GM12878 (cell line): ENCODE results near the gene COL17A1. TPM values are rescaled to one million over a fixed set of nuclear protein-coding genes. Genes with fewer than 3 reads are reported as not detected.

Experiments
- ATAC-seq: fragments of 200-7000 bp; cut with Tn5 transposase; 3 replicates; pipeline ENCODE4 v1.9.1; 2020; ENCODE audit warnings: mild to moderate bottlenecking, moderate library complexity
- BruUV-seq: library from RNA; stranded (reverse); fragments of 400-500 nt; replicated peaks from 2 replicates; lab custom pipeline; 2021; lab: Mats Ljungman, UMichigan
- CTCF ChIA-PET: fragments of 300-600 bp; sonication (Branson Sonifier 250); formaldehyde crosslinking; extraction: SDS; loops from one replicate; lab custom pipeline; 2021; ENCODE audit warnings: inconsistent platforms; lab: Yijun Ruan, JAX
- POLR2A ChIA-PET: fragments of 350-600 bp; formaldehyde crosslinking; extraction: SDS; loops from one replicate; lab custom pipeline; 2021; ENCODE audit warnings: inconsistent platforms; lab: Charles Lee
- RAD21 ChIA-PET: fragments of 300-600 bp; sonication (Branson Sonifier 250); formaldehyde crosslinking; loops from one replicate; lab custom pipeline; 2023; ENCODE audit warnings: antibody characterized with exemption; ENCODE audit not compliant: unreplicated experiment; lab: Charles Lee
- SMC1A ChIA-PET: fragments of 300-600 bp; sonication (Branson Sonifier 250); formaldehyde crosslinking; loops from one replicate; lab custom pipeline; 2023; ENCODE audit not compliant: unreplicated experiment, uncharacterized antibody; lab: Charles Lee
- DNase-seq: peaks from one replicate; pipeline ENCODE4 v3.0.0-alpha.2; 2011; ENCODE audit warnings: low read depth, low spot score
- FAIRE-seq: peaks from 3 replicates; lab custom pipeline; 2011; peaks lifted over from hg19 to GRCh38; lab: Jason Lieb, UNC
- H2AFZ ChIP-seq: 2 replicates; pipeline ENCODE4 v1.6.0; 2011; ENCODE audit warnings: low read depth, low read length, control low read depth; ENCODE audit not compliant: control insufficient read depth
- H3K27ac ChIP-seq: 2 replicates; pipeline ENCODE4 v1.5.1; 2011; ENCODE audit warnings: control low read depth; ENCODE audit not compliant: control insufficient read depth, insufficient read depth
- H3K27me3 ChIP-seq, 2 experiments: replicated peaks in 1 of 2; 2 replicates each; pipeline versions ENCODE4 v1.6.0 to v1.6.1; 2011; ENCODE audit warnings: low read length in 1 of 2; ENCODE audit not compliant: control insufficient read depth in 2 of 2, insufficient read depth in 2 of 2
- H3K36me3 ChIP-seq, 2 experiments: 2 replicates each; pipeline ENCODE4 v1.5.1; 2011; ENCODE audit warnings: low read length in 1 of 2; ENCODE audit not compliant: control insufficient read depth in 2 of 2, insufficient read depth in 2 of 2
- H3K4me1 ChIP-seq: 2 replicates; pipeline ENCODE4 v1.6.1; 2011; ENCODE audit warnings: mild to moderate bottlenecking, low read length, moderate library complexity, mixed read lengths; ENCODE audit not compliant: control insufficient read depth, insufficient read depth
- H3K4me2 ChIP-seq: 2 replicates; pipeline ENCODE4 v1.6.0; 2011; ENCODE audit warnings: control low read depth; ENCODE audit not compliant: control insufficient read depth, insufficient read depth
- H3K4me3 ChIP-seq: fragments of 200-600 bp; sonication (generic); 2 replicates; pipeline ENCODE4 v1.5.1; 2016
- H3K79me2 ChIP-seq: 2 replicates; pipeline ENCODE4 v1.6.0; 2011; ENCODE audit warnings: low read length; ENCODE audit not compliant: control insufficient read depth, insufficient read depth
- H3K9ac ChIP-seq: 2 replicates; pipeline ENCODE4 v1.8.0; 2011; ENCODE audit warnings: low read length, control low read depth, mixed read lengths; ENCODE audit not compliant: control insufficient read depth, insufficient read depth
- H3K9me3 ChIP-seq: replicated peaks from 3 replicates; pipeline ENCODE4 v1.5.1; 2011; ENCODE audit warnings: mild to moderate bottlenecking, low read length; ENCODE audit not compliant: control insufficient read depth, insufficient read depth
- H4K20me1 ChIP-seq: 2 replicates; pipeline ENCODE4 v1.6.0; 2011; ENCODE audit not compliant: control insufficient read depth, insufficient read depth
- CHD4 ChIP-seq: fragments of 200-600 bp; sonication (generic); IDR thresholded peaks from 2 replicates; pipeline ENCODE4 v1.6.1; 2016; ENCODE audit warnings: mild to moderate bottlenecking
- EGR1 ChIP-seq, 2 experiments: IDR thresholded peaks; 1 replicate in 1 of 2; 2 replicates in 1 of 2; pipeline ENCODE4 v1.6.1; 2011 to 2012; ENCODE audit warnings: low read depth in 2 of 2, low read length in 2 of 2, borderline replicate concordance in 1 of 2, mild to moderate bottlenecking in 1 of 2, moderate library complexity in 1 of 2
- FOXM1 ChIP-seq: IDR thresholded peaks from 2 replicates; pipeline ENCODE4 v1.6.1; 2012; ENCODE audit warnings: low read depth, mild to moderate bottlenecking, inconsistent platforms, low read length, moderate library complexity
- MTA2 ChIP-seq: fragments of 450-650 bp; IDR thresholded peaks from 2 replicates; pipeline ENCODE4 v1.6.1; 2016; ENCODE audit warnings: low read depth, mild to moderate bottlenecking, moderate library complexity
- RAD51 ChIP-seq: fragments of 450-650 bp; IDR thresholded peaks from 2 replicates; pipeline ENCODE4 v1.6.1; 2016; ENCODE audit warnings: moderate library complexity, mild to moderate bottlenecking, inconsistent platforms
- SP1 ChIP-seq: IDR thresholded peaks from one replicate; pipeline ENCODE4 v1.6.1; 2011; ENCODE audit warnings: low read depth, low read length
- SUZ12 ChIP-seq: fragments of 200-600 bp; sonication (generic); IDR thresholded peaks from one replicate; pipeline ENCODE4 v1.6.1; 2018; ENCODE audit warnings: antibody characterized with exemption, mild to moderate bottlenecking; ENCODE audit not compliant: unreplicated experiment
- WGBS: methylation state at CpG from one replicate; pipeline ENCODE4 v1.1.6; 2016; ENCODE audit warnings: low lambda C conversion rate; ENCODE audit not compliant: insufficient replicate concordance, insufficient coverage; ENCODE audit errors: missing lambda C conversion rate; 5-methylcytosine and 5-hydroxymethylcytosine counted together
- in situ Hi-C: fragments of 300-500 bp; cut with MboI; formaldehyde crosslinking; loops from 9 replicates; pipeline ENCODE4 v1.14.3; 2018; ENCODE audit warnings: mixed read lengths
- intact Hi-C: fragments of 100-400 bp; cut with micrococcal nuclease; formaldehyde crosslinking; loops from one replicate; pipeline ENCODE4 v1.14.2; 2022; ENCODE audit not compliant: unreplicated experiment
- polyA plus RNA-seq, 11 experiments: library from polyadenylated mRNA; depleted of rRNA in 4 of 11; unstranded in 6 of 11; stranded (reverse) in 5 of 11; fragments of >200 nt; fragmentation: Nextera tagmentation in 4 of 11; fragmentation: Illumina TruSeq in 1 of 11; extraction: Ambion mirVana in 4 of 11; extraction: Trizol in 1 of 11; gene quantifications; 1 replicate in 1 of 11; 2 replicates in 10 of 11; pipeline versions ENCODE4 v1.2.1 to v1.2.3, GENCODE V29; 2011 to 2016; ENCODE audit warnings: inconsistent platforms in 2 of 11, missing spikeins in 2 of 11, low read depth in 1 of 11
- total RNA-seq, 4 experiments: library from RNA; depleted of rRNA in 3 of 4; stranded (reverse); fragments of >200 nt in 3 of 4; fragmentation: Illumina TruSeq in 1 of 4; extraction: Trizol in 1 of 4; gene quantifications; 2 replicates each; pipeline versions ENCODE4 v1.2.1 to v1.2.3, GENCODE V29; 2013 to 2021
- TF ChIP-seq, protein P1 (sequence below): fragments of 150-350 bp; IDR thresholded peaks from 2 replicates; pipeline ENCODE4 v1.6.1; 2016; ENCODE audit warnings: low read depth, low read length
- TF ChIP-seq, protein P2 (sequence below): fragments of 450-650 bp; IDR thresholded peaks from 2 replicates; pipeline ENCODE4 v1.6.1; 2017; ENCODE audit warnings: borderline replicate concordance

COL17A1 gene
- total and polyA plus RNA-seq, 10 of the 15 experiments (the other 5 are each of a cell fraction or from before 2014, with no cell fraction given): 0.08 to 0.22 TPM; not detected in 8

DNA sequence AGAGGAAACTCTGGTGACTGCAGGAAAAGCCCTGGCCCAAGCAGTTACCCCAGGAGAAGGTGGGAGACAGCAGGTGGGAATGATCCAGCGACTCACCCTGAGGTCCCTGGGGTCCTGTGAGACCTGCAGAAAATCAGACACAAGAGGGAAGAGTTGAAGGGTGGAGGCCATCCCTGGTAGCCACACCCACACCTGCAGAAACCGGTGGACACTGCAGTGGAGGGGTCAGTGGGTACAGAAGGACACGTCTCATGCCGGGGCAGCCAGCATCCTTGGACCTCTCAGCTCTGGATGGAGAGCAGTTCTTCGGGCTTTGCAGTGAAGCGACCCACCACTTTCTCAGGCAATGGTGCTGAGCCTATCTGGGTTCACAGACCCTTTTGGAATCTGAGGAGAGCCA is 39.0 kb downstream of the COL17A1 start:
- H4K20me1 ChIP-seq: no peaks in the 10 kb centered on the region
- RAD21 ChIA-PET: interaction anchor here (0.7 kb wide), 1 partner anchor 76 kb away, joined by 3 read pairs; no protein-coding TSS in a partner anchor
- in situ Hi-C loops: no loop called here
- TF ChIP-seq RAD51: no peak
- TF ChIP-seq CHD4: no peak
- no peak for TF ChIP-seq SUZ12
- no peak for TF ChIP-seq SP1
- no peak for TF ChIP-seq MTA2
- intact Hi-C loops: no loop called here
- CTCF ChIA-PET: interaction anchor here (0.8 to 1.1 kb wide), 2 partner anchors 80 to 93 kb away, joined by 3 read pairs; no protein-coding TSS in a partner anchor
- POLR2A ChIA-PET: no interaction called here
- H3K9me3 ChIP-seq: no peaks in the 10 kb centered on the region
- no peaks in the 10 kb centered on the region for H3K36me3 ChIP-seq
- SMC1A ChIA-PET: interaction anchor here (4.4 kb wide), 1 partner anchor 77 kb away, joined by 15 read pairs; the partner anchor contains the start of gene SFR1
- no peak overlapping the region for H3K27ac ChIP-seq
- ATAC-seq (no peak), DNase-seq (no peak), FAIRE-seq (no peak)
- BruUV-seq: no TSS peak
- H3K4me1 ChIP-seq: no peaks in the 10 kb centered on the region
- H3K79me2 ChIP-seq: no peaks in the 10 kb centered on the region
- H3K4me3 ChIP-seq: no peak overlapping the region
- peaks cover 0 to 3% of the 10 kb centered on the region in 2 experiments; a peak in 3 of 4 replicates for H3K27me3 ChIP-seq
- no peak overlapping the region for H3K4me2 ChIP-seq
- H2AFZ ChIP-seq: no peak overlapping the region
- WGBS: 13% methylated on average over 6 of the region's 6 CpGs
- H3K9ac ChIP-seq: no peak overlapping the region

DNA sequence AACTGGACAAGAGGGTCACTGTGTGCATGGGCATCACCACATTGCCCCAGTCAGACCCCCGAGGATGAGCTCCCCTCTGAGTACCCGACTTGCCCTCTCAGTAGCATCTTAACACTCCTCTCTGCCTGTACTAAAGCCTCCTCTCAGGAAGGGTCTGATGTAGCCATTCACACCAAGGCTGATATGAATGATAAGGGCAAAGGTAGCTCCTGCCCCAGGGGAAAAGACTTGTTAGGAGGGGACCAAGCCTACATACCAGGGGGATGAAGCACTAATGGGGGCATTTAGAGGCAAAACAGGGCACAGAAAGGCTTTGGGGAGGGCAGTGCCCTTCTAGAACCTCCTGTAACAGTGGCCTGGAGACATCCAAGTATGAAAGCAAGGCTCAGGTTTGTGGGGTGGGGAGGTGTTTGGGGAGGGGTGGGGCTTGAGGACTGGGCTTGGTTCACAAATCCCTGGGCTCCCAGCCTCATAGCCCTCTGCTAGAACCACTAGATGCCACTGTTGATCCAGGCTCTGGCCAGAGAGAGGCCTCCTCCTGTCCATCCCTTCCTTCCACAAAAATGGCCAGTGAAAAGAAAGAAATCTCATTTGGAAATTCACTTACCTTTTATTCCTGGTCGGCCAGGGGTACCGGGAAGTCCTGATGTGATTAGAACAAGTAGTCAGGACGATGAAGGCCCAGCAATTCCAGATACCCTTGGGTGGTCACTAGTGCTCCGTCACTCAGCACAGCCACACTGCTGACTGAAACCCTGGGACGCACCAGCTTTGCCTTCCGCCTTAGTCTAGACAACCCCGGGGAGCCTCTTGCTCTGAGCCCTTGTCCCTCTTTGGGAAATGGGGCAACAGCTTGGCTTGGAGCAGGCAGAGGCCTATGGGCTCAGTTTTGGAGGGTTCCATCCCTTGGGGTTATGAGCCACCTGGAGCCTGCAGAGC is 40.3 kb downstream of the COL17A1 start:
- Histone ChIP-seq H3K27ac (no peak overlapping the region), H3K27me3 (peaks cover 0 to 3% of the 10 kb centered on the region in 2 experiments; a peak in 3 of 4 replicates), H3K4me3 (no peak overlapping the region), H3K4me1 (no peaks in the 10 kb centered on the region), H3K9ac (no peak overlapping the region), H3K36me3 (no peaks in the 10 kb centered on the region), H3K4me2 (no peak overlapping the region), H3K9me3 (no peaks in the 10 kb centered on the region), H4K20me1 (no peaks in the 10 kb centered on the region), H2AFZ (no peak overlapping the region), H3K79me2 (no peaks in the 10 kb centered on the region)
- ATAC-seq: peak; percentile 88
- SMC1A ChIA-PET: interaction anchor here (0.7 to 4.4 kb wide), 2 partner anchors 78 to 1319 kb away, joined by 3 to 15 read pairs; partner anchors contain the start of gene SFR1
- no peak for FAIRE-seq
- RAD21 ChIA-PET: interaction anchor here (0.7 to 1.2 kb wide), 4 partner anchors 76 to 104 kb away, joined by 3 to 5 read pairs (median 3); no protein-coding TSS in a partner anchor
- WGBS: 51% methylated on average over 9 of the region's 9 CpGs
- no TSS peak for BruUV-seq
- POLR2A ChIA-PET: no interaction called here
- in situ Hi-C loops: no loop called here
- no peak for DNase-seq
- intact Hi-C loops: loop anchor here (1.0 kb wide), 1 partner anchor 164 kb away; no protein-coding TSS in a partner anchor
- CTCF ChIA-PET: interaction anchor here (0.8 to 2.0 kb wide), 5 partner anchors 10 to 165 kb away, joined by 3 to 7 read pairs (median 3); no protein-coding TSS in a partner anchor
- no peak for TF ChIP-seq FOXM1
- TF ChIP-seq, protein P1, sequence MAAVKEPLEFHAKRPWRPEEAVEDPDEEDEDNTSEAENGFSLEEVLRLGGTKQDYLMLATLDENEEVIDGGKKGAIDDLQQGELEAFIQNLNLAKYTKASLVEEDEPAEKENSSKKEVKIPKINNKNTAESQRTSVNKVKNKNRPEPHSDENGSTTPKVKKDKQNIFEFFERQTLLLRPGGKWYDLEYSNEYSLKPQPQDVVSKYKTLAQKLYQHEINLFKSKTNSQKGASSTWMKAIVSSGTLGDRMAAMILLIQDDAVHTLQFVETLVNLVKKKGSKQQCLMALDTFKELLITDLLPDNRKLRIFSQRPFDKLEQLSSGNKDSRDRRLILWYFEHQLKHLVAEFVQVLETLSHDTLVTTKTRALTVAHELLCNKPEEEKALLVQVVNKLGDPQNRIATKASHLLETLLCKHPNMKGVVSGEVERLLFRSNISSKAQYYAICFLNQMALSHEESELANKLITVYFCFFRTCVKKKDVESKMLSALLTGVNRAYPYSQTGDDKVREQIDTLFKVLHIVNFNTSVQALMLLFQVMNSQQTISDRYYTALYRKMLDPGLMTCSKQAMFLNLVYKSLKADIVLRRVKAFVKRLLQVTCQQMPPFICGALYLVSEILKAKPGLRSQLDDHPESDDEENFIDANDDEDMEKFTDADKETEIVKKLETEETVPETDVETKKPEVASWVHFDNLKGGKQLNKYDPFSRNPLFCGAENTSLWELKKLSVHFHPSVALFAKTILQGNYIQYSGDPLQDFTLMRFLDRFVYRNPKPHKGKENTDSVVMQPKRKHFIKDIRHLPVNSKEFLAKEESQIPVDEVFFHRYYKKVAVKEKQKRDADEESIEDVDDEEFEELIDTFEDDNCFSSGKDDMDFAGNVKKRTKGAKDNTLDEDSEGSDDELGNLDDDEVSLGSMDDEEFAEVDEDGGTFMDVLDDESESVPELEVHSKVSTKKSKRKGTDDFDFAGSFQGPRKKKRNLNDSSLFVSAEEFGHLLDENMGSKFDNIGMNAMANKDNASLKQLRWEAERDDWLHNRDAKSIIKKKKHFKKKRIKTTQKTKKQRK: no peak
- TF ChIP-seq, protein P2, sequence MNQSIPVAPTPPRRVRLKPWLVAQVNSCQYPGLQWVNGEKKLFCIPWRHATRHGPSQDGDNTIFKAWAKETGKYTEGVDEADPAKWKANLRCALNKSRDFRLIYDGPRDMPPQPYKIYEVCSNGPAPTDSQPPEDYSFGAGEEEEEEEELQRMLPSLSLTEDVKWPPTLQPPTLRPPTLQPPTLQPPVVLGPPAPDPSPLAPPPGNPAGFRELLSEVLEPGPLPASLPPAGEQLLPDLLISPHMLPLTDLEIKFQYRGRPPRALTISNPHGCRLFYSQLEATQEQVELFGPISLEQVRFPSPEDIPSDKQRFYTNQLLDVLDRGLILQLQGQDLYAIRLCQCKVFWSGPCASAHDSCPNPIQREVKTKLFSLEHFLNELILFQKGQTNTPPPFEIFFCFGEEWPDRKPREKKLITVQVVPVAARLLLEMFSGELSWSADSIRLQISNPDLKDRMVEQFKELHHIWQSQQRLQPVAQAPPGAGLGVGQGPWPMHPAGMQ: no peak
- no peak for TF ChIP-seq EGR1 (IDR thresholded peaks at IDR 0.05; ENCODE audit: borderline replicate concordance in 1 of 2, low read depth in 2 of 2, low read length in 2 of 2)
